AG09309 (cell line): ENCODE results near the gene LYRM4.

ENCODE experiments used
- DNase-seq: peaks from one replicate; pipeline ENCODE4 v3.0.0-alpha.2; 2010; ENCODE audit warnings: low read depth
- H3K4me3 ChIP-seq: 2 replicates; pipeline ENCODE4 v1.5.1; 2011; ENCODE audit warnings: mild to moderate bottlenecking, low read depth, low read length, moderate library complexity; ENCODE audit not compliant: control insufficient read depth
- CTCF ChIP-seq: IDR thresholded peaks from 2 replicates; pipeline ENCODE4 v1.5.1; 2011; ENCODE audit warnings: mild to moderate bottlenecking, low read depth, low read length, inconsistent platforms; ENCODE audit not compliant: insufficient read depth, control insufficient read depth; ENCODE audit errors: missing control alignments

Gene LYRM4

GRCh38 chr6:5180636-5181035 is 80.1 kb downstream of the LYRM4 start:
- DNase-seq = no peak
- TF ChIP-seq CTCF = no peak
- H3K4me3 ChIP-seq = no peak overlapping the region

- H3K4me3 ChIP-seq = no peak overlapping the region
- no peak for TF ChIP-seq CTCF
These were observed 80.8 kb downstream of the LYRM4 start for GRCh38 chr6:5179917-5180316.

GRCh38 chr6:5178806-5179205 is 81.9 kb downstream of the LYRM4 start:
- TF ChIP-seq CTCF = no peak
- H3K4me3 ChIP-seq = no peak overlapping the region
- DNase-seq = no peak

More at GRCh38 chr6:5179917-5180316, 80.8 kb downstream of the LYRM4 start:
- no peak for DNase-seq

- no peak for TF ChIP-seq CTCF
- no peak for DNase-seq
- H3K4me3 ChIP-seq = no peak overlapping the region
These were observed 85.1 kb downstream of the LYRM4 start for GRCh38 chr6:5175635-5176034.

GRCh38 chr6:5174756-5175549 is 85.8 kb downstream of the LYRM4 start:
- no peak for DNase-seq
- peak; percentile 35 for TF ChIP-seq CTCF
- H3K4me3 ChIP-seq = no peak overlapping the region

- DNase-seq = no peak
- H3K4me3 ChIP-seq = no peak overlapping the region
- TF ChIP-seq CTCF = no peak
These were observed 86.5 kb downstream of the LYRM4 start for GRCh38 chr6:5174244-5174643.
